Erythroblast (primary cell): Measurements from ENCODE around the gene TIGD1.
"Not testable (repeated sequence)": the region's sequence is repeated elsewhere in the genome, so short reads cannot be mapped to it uniquely, and the experiment has no call there.

Source experiments
- DNase-seq, 2 experiments: peaks; one replicate each; lab custom pipeline; 2025; lab: John Stamatoyannopoulos, UW
- GATA1 ChIP-seq: IDR thresholded peaks from 2 replicates; pipeline ENCODE4 v1.6.1; 2011; ENCODE audit warnings: low read depth, mild to moderate bottlenecking, control low read depth, low read length, moderate library complexity
- POLR2A ChIP-seq: IDR thresholded peaks from 2 replicates; pipeline ENCODE4 v1.6.1; 2011; ENCODE audit warnings: mild to moderate bottlenecking, low read length

Gene TIGD1

GRCh38 chr2:232539298-232540231, 10.8 kb downstream of the TIGD1 start, which contains the start of gene CHRNG:
Gene CHRNG (plus strand): TSS chr2:232539692. CDS start chr2:232539748, 56 bp downstream.
- no peak for TF ChIP-seq GATA1
- peak; percentile 2 for TF ChIP-seq POLR2A
- no peak for DNase-seq

GRCh38 chr2:232538671-232539070, 11.7 kb downstream of the TIGD1 start:
- DNase-seq, result no peak

DNA sequence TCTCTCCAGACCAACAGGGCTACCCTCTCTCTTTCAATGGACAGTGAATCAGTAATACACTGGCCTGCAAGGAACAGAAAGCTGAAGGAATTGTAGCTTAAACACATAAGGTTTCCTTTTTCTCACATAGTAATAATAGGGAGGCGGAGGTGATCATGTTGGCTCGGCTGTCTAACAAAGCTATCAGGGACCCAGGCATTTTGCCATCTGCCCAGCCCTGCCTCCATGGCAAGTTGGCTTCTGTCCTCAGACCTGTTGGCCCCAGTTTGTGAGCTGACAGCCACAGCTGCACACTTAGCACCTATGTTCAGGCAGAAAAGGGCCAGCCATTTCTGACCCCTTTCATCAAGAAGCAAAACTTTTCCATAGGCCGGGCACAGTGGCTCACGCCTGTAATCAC, 12.9 kb downstream of the TIGD1 start:
- TF ChIP-seq GATA1 (no peak), POLR2A (no peak)
- no peak for DNase-seq

More at GRCh38 chr2:232538671-232539070, 11.7 kb downstream of the TIGD1 start:
- TF ChIP-seq GATA1 (no peak), POLR2A (no peak)

GRCh38 chr2:232537079-232537478, 13.3 kb downstream of the TIGD1 start:
- TF ChIP-seq POLR2A (no peak), GATA1 (no peak)
- DNase-seq, result peak; percentile 17 to 19

DNA sequence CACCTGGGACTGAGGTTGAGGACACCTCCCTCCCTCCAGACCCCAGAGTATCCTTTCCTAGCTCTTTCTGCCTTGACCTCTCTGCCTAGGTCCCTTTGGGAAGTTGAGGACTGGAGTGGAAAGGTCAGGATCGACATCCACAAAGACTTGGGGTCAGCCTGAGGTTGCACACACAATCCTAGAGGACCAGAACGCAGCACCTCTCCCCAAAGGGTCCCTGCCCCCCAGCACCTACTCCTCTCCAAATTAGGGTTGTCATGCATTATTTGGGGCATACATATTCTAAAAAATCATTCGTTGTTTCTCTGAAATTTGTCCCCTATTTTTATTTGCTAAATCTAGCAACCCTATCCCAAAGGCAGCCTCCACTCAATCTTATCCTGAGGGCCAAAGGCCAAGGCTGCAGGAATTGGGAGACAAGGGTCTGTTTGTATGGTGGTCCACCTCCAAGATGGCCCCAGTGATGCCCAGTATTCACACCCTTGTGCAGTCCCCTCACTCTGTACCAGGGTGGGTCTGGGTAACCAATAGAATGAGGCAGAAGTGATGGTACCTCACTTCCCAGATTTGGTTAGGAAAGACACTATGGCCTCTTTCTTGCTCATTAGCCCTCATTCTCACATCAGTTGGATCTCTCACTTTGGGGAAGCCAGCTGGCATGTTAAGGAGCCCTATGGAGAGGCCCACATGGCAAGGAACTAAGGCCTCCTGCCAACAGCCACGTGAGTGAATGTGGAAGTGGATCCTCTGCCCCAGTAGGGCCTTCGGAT, 14.4 kb downstream of the TIGD1 start:
- TF ChIP-seq POLR2A (no peak), GATA1 (no peak)
- no peak for DNase-seq

GRCh38 chr2:232534940-232535651, 15.3 kb downstream of the TIGD1 start:
- no peak for DNase-seq
- no peak for TF ChIP-seq POLR2A
- no peak for TF ChIP-seq GATA1

DNA sequence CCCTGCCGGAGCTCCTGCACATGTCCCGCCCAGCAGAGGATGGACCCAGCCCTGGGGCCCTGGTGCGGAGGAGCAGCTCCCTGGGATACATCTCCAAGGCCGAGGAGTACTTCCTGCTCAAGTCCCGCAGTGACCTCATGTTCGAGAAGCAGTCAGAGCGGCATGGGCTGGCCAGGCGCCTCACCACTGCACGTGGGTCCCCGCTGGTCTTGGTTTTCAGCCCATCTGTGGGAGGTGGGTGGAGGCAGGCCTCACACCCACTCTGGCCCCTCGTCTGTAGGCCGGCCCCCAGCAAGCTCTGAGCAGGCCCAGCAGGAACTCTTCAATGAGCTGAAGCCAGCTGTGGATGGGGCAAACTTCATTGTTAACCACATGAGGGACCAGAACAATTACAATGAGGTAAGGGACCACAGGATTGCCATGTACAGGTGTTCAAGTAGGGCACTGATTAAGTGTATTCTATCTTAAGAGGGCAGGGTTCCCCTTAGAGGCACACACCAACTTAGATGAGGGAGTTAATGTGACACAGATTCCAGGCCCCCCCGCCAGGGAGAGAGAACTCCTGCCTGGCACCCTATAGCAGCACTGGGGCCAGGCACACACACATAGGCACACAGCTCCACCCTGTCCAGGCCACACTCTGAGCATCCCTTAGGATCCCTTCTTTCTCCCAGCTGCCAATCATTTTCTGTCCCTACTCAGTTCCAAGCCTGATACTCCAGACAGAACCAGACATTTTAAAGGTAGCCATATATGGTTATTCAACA, 16.2 kb downstream of the TIGD1 start:
- TF ChIP-seq POLR2A (no peak), GATA1 (no peak)
- DNase-seq, result no peak

DNA sequence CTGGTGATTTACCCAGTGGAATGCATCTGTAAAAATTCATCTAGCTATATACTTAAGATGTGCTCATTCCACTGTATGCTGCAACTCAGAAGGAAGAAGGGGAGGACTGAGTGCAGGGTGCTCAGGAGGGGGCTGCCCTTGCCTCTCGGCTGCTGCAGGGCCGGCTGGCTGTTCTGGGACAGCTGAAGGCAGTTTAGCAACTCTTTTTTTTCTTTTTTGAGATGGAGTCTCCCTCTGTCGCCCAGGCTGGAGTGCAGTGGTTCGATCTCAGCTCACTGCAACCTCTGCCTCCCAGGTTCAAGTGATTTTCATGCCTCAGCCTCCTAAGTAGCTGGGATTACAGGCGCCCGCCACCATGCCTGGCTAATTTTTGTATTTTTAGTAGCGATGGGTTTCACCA, 17.5 kb downstream of the TIGD1 start:
- DNase-seq, result not testable (repeated sequence)

DNA sequence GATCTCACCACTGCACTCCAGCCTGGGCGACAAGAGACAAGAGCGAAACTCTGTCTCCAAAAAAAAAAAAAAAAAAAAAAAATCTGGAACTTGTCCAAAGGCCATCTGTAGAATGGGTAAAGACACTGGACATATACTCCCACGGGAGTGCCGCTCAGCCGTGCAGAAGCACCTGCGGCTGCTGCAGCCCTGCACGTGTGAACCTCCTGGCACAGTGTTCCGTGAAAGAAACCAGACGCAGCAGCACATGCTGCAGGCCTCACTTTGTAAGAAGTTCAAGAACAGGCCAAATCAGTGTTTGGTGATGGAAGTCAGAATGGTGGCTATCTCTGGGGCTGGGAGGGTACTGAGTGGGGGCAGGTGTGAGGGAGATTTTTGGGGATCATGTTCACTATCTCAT, 17.9 kb downstream of the TIGD1 start:
- no peak for DNase-seq
- no peak for TF ChIP-seq GATA1
- no peak for TF ChIP-seq POLR2A

GRCh38 chr2:232530626-232531260, 19.6 kb downstream of the TIGD1 start:
- TF ChIP-seq POLR2A, result no peak
- TF ChIP-seq GATA1, result no peak
- DNase-seq, result no peak

- no peak for DNase-seq
- TF ChIP-seq POLR2A, result no peak
- TF ChIP-seq GATA1, result no peak
Observed at GRCh38 chr2:232529806-232530547, 20.4 kb downstream of the TIGD1 start.
